ENCODE measurements around the gene OTOG.

OTOG gene

DNA sequence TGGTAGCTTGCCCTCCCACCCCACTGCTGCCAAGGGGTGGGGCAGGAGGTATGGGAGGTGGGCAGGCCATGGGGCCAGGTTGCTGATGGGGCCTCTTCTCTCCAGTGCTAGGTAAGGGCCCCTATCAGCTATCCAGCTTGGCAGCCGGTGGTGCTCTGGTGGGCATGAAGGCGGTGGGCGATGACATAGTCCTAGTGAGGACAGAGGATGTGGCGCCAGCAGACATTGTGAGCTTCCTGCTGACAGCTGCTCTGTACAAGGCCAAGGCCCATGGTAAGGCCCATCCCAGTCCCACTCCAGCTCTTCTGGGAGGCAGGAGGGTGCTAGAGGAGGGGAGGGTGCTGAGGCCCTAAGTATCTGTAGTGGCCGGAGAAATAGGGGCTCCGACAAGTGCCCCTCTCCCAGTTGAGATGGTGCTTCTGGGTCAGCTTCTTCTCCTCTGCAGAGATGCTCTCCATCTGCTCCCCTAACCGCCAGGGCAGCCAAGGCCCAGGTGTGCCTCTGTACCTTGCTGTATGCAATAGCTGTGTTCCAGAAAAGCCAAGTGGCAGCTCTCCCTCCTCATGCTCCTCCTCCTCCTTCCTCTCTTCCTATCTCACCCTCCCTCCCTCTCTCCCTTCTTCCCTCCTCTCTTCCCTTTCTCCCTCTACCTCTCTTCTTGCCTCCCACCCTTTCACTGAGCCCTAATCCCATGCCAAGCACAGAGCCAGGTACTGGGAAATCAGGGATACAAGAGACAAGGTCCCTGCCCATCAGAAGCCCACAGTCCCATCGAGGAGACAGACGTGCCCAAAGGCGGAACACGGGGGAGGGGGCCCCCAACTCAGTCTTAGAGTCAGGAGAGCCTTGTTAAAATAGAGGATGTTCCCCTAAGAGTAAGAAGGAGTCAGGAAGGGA, 55.3 kb downstream of the OTOG start:
- no peak for DNase-seq (ENCODE audit: extremely low read depth in 1 of 2, low read depth in 1 of 2)

GRCh38 chr11:17603056-17603825, 56.2 kb downstream of the OTOG start:
- no peak for DNase-seq (ENCODE audit: extremely low read depth in 1 of 2, low read depth in 1 of 2)

DNA sequence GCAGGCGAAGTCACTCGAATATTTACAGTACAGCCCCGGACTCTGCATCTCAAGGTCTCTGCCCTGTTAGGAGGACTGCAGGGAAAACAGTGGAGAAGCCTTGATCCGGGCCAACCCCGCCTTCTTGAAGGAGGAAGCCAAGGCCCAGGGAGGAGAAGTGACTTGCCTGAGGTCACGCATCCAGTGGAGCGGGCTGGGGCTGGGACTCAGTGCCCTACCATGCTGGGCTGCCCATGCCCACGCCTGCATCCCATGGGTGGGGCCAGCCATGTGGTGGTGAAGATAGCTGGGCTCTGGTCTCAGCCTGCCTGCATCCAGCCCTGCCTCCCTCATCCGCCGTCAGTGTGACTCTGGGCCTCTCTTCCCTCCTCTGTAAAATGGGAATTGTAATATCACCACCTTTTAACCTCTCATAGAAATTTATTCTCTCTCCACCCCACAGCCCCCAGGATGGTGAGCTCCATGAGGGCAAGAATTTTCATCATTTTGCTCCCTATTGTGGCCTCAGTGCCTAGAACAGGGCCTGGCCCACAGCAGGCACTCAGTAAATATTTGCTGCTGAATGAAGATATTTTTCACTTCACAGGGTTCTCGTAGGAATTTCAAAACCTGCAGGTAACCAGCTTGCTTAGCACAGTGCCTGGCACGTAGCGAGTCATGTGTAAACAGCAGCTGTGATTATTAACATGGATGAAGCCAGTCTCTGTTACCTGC, 57.3 kb downstream of the OTOG start:
- no peak for DNase-seq (ENCODE audit: extremely low read depth in 1 of 2, low read depth in 1 of 2)

- DNase-seq (ENCODE audit: extremely low read depth in 1 of 2, low read depth in 1 of 2) = no peak
Measured at GRCh38 chr11:17604915-17605233, 57.8 kb downstream of the OTOG start.

GRCh38 chr11:17605651-17606122, 58.6 kb downstream of the OTOG start:
- DNase-seq (ENCODE audit: extremely low read depth in 1 of 2, low read depth in 1 of 2) = no peak

DNA sequence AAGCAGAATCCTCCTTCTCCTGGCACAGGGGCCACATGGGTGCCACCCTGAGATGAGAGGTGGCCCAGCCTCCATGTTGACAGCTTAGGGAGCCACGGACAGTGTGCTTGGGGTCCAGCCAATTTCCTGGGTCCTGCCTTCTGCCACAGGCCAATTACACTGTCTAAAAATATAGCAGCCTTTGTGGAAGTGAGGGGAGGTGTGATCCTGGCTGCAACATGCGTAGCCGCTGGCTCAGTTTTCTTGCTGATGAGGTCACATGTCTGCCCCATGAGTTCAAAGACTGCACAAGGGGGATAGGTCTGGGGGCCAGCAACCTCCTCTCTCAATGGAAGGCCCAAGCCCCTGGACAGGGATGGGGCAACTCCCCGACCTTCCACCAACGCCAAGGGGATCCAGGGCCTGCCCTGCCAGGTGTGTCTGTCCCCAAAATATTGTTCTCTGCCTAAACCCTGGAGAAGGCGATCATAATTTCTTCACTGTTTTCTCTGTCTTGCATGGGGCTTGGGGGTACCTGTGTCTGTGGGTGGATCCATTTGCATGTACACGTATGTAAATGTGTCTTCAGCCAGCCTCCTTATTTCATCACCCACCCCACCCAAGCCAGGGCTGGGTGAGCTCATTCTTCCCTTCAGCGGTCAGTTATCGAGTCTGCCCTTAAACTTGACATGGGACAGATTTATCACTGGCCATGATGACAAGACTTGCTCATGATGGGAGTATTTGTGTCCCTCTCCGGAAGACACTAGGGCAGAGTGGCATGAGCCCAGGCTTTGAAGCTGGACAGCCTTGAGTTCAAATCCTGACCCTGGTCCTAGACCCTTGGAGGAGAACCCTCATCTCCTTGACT, 59.4 kb downstream of the OTOG start:
- no peak for DNase-seq (ENCODE audit: extremely low read depth in 1 of 2, low read depth in 1 of 2)

GRCh38 chr11:17607083-17607429, 60.0 kb downstream of the OTOG start:
- DNase-seq (ENCODE audit: extremely low read depth in 1 of 2, low read depth in 1 of 2) = no peak

DNA sequence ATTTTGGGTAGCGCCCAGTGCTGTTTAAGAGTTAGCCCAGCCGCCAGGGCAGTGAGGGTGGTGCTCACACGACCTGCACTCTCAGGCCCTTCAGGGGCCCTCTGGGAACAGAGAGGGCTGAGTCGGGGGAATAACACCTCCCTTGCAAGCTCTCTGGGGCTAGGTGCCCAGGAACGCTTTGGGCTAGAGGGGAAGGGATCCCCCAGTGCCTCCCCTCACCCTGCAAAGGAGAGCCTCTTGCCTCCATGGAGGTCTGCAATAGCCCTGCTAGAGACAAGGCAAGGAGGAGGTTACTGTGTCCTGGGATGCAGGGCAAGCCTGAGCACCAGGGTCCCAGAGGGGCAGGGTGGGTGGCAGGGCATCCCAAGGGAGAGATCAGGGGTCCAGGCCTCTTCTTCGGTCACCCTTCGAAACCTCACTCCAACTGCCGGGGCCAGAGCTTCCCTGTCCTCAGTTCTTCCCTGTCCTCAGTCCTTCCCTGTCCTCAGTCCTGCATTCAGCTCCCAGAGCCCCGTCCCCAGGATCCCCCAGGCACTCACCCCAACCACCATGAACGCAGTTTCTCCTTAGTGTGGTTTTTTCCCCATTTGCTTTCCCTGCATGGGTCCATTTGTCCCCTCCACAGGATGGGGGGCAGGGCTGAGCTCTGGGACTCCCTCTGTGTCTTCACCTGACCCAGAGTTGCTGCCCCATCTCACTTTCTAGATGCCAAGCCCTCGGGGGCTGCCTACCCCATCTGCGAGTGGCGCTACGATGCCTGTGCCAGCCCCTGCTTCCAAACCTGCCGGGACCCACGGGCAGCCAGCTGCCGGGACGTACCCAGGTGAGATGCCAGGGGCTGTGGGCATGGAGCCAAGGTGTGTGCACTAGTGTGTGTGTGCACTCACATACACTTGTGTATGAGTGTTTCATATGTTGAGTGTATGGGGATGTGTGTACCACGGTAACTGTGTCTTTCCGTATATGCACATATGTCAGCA, 60.8 kb downstream of the OTOG start:
- no peak for DNase-seq (ENCODE audit: extremely low read depth in 1 of 2, low read depth in 1 of 2)

DNA sequence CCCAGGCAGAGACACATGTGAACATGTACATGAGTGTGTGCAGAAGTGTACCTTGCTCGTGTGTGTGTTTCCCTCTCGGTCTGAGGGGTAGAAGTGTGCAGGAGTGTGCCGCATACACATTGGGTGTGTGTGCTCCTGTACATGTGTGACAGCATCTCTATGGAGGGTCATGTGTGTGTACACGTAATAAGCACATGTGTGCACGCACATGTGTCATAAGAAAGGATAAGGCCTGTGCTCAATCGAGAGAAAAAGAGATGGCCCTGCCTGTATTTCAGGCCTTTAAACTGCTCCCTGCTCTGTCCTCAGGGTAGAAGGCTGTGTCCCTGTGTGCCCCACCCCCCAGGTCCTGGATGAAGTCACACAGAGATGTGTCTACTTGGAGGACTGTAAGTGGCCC, 61.8 kb downstream of the OTOG start:
- no peak for DNase-seq (ENCODE audit: extremely low read depth in 1 of 2, low read depth in 1 of 2)

GRCh38 chr11:17609291-17610084, 62.4 kb downstream of the OTOG start:
- DNase-seq (ENCODE audit: extremely low read depth in 1 of 2, low read depth in 1 of 2) = no peak

- no peak for DNase-seq (ENCODE audit: extremely low read depth in 1 of 2, low read depth in 1 of 2)
Measured at GRCh38 chr11:17610085-17610894, 63.2 kb downstream of the OTOG start.

DNA sequence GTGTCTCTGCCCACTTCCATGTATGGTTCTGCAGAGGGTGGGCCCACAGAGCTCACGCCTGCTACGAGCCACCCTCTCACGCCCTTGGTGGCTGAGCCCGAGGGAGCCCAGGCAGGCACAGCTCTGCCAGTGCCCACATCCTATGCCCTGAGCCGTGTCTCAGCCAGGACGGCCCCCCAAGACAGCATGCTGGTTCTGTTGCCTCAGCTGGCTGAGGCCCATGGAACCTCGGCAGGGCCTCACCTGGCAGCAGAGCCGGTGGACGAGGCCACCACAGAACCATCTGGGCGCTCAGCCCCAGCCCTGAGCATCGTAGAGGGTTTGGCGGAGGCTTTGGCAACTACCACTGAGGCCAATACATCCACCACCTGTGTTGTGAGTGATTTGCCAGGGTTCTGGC, 64.0 kb downstream of the OTOG start:
- DNase-seq (ENCODE audit: extremely low read depth in 1 of 2, low read depth in 1 of 2) = no peak

- no peak for DNase-seq (ENCODE audit: extremely low read depth in 1 of 2, low read depth in 1 of 2)
Measured at GRCh38 chr11:17611503-17612220, 64.6 kb downstream of the OTOG start.

DNA sequence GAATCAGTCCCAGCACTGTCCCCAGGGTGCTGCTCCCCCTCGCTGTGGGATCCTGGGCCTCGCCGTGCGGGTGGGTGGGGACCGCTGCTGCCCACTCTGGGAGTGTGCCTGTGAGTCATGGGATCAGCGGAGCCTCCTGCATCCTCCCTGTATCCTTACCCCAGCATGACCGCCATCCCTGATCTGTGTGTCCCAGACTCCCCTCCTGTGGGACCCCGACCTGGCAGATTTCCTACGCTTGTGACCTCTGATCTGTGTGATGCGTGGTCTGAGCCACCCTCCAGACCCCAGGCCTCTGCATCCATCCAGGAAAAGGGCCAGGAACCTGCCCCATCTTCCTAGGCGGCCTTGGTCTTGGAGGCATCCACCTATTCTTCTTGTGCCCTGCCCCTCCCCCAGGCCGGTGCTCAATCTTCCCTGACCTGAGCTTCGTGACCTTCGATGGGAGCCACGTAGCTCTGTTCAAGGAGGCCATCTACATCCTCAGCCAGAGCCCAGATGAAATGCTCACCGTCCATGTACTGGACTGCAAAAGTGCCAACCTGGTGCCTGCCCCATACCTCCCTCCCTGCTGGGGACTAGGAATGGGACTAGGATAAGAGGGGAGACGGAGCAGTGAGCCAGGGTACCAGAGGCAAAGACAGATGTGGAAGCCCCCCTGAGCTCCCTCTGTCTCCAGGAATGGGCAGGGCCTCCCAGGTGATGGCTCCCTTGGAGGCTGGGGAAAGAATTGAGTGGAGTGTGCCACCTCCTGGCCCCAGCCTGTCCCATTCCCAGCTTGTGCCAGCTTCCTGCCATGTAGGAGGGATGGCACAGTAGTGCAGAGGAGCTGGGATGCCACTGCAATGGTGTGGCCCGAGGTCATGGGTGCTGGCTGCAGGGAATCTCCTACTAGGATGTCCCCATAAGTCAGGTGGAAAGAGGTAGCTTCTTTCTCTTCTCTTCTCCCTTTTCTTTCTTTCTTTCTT, 65.4 kb downstream of the OTOG start:
- DNase-seq (ENCODE audit: extremely low read depth in 1 of 2, low read depth in 1 of 2) = no peak

- DNase-seq (ENCODE audit: extremely low read depth in 1 of 2, low read depth in 1 of 2) = no peak
Measured at GRCh38 chr11:17613428-17613962, 66.4 kb downstream of the OTOG start.

GRCh38 chr11:17613983-17614382, 66.9 kb downstream of the OTOG start:
- DNase-seq (ENCODE audit: extremely low read depth in 1 of 2, low read depth in 1 of 2) = no peak

Measured in activated CD8-positive, alpha-beta memory T cell treated with anti-CD3 and anti-CD28 coated beads for 1 hour (primary cell).